IMR-90 (cell line): ENCODE data around the gene MECR. TPM values are rescaled to one million over a fixed set of nuclear protein-coding genes. Genes with fewer than 3 reads are reported as not detected.

Experiments
- ATAC-seq: fragments of 200-7000 bp; cut with Tn5 transposase; 2 replicates; pipeline ENCODE4 v1.9.1; 2020; ENCODE audit warnings: low read depth, mild to moderate bottlenecking, moderate library complexity
- BruUV-seq: library from RNA; stranded (reverse); fragments of 400-500 nt; replicated peaks from 2 replicates; lab custom pipeline; 2021; lab: Mats Ljungman, UMichigan
- CTCF ChIA-PET: fragments of 300-600 bp; formaldehyde crosslinking; extraction: SDS; loops from one replicate; lab custom pipeline; 2021; ENCODE audit warnings: antibody characterized with exemption; lab: Yijun Ruan, JAX
- POLR2A ChIA-PET: fragments of 300-600 bp; sonication (Branson Sonifier 250); formaldehyde crosslinking; loops from one replicate; lab custom pipeline; 2022; ENCODE audit warnings: antibody characterized with exemption; ENCODE audit not compliant: unreplicated experiment; lab: Charles Lee
- DNase-seq: peaks from one replicate; pipeline ENCODE4 v3.0.0; 2013
- H2AFZ ChIP-seq: replicated peaks from 2 replicates; pipeline ENCODE3; 2013; ENCODE audit warnings: low read length, mild to moderate bottlenecking; ENCODE audit not compliant: poor library complexity
- H2AK5ac ChIP-seq: 2 replicates; pipeline ENCODE4 v1.6.1; 2013; ENCODE audit warnings: low read depth, low read length, inconsistent platforms
- H2AK9ac ChIP-seq: replicated peaks from 2 replicates; pipeline ENCODE3; 2013; ENCODE audit warnings: mild to moderate bottlenecking, low read depth, low read length, moderate library complexity; ENCODE audit not compliant: poor library complexity
- H2BK120ac ChIP-seq: 2 replicates; pipeline ENCODE4 v1.6.1; 2013; ENCODE audit warnings: low read depth, low read length, inconsistent platforms
- H2BK15ac ChIP-seq: 3 replicates; pipeline ENCODE4 v1.6.1; 2013; ENCODE audit warnings: low read depth, low read length, inconsistent platforms
- H2BK20ac ChIP-seq: 2 replicates; pipeline ENCODE4 v1.6.1; 2013; ENCODE audit warnings: low read depth, mild to moderate bottlenecking, inconsistent platforms, low read length, moderate library complexity
- H2BK5ac ChIP-seq: 2 replicates; pipeline ENCODE4 v1.6.1; 2013; ENCODE audit warnings: mild to moderate bottlenecking, low read depth, low read length, inconsistent platforms; ENCODE audit not compliant: poor library complexity, severe bottlenecking
- H3K14ac ChIP-seq: replicated peaks from 2 replicates; pipeline ENCODE4 v1.6.1; 2013; ENCODE audit warnings: low read depth, low read length, inconsistent platforms
- H3K18ac ChIP-seq: 2 replicates; pipeline ENCODE4 v1.6.1; 2013; ENCODE audit warnings: low read depth, low read length, control low read depth
- H3K23ac ChIP-seq: 2 replicates; pipeline ENCODE4 v1.6.1; 2013; ENCODE audit warnings: low read depth, low read length, inconsistent platforms
- H3K27ac ChIP-seq: 2 replicates; pipeline ENCODE4 v1.5.1; 2013; ENCODE audit warnings: mild to moderate bottlenecking, control low read depth, low read length; ENCODE audit not compliant: insufficient read depth
- H3K27me3 ChIP-seq: 2 replicates; pipeline ENCODE4 v1.6.1; 2013; ENCODE audit warnings: low read length; ENCODE audit not compliant: control insufficient read depth, insufficient read depth
- H3K36me3 ChIP-seq: 2 replicates; pipeline ENCODE4 v1.6.1; 2013; ENCODE audit warnings: low read length, mixed read lengths; ENCODE audit not compliant: control insufficient read depth, insufficient read depth
- H3K4ac ChIP-seq: 2 replicates; pipeline ENCODE4 v1.6.1; 2013; ENCODE audit warnings: low read depth, low read length, inconsistent platforms
- H3K4me1 ChIP-seq: 2 replicates; pipeline ENCODE4 v1.6.1; 2013; ENCODE audit warnings: low read length, mixed read lengths; ENCODE audit not compliant: control insufficient read depth, insufficient read depth
- H3K4me2 ChIP-seq: 2 replicates; pipeline ENCODE4 v1.6.1; 2013; ENCODE audit warnings: low read depth, mild to moderate bottlenecking, control low read depth, low read length, moderate library complexity
- H3K4me3 ChIP-seq: 2 replicates; pipeline ENCODE4 v1.5.1; 2013; ENCODE audit warnings: low read depth, mild to moderate bottlenecking, control low read depth, low read length, moderate library complexity; ENCODE audit not compliant: insufficient read depth
- H3K56ac ChIP-seq: 2 replicates; pipeline ENCODE4 v1.6.1; 2013; ENCODE audit warnings: low read length, inconsistent platforms; ENCODE audit not compliant: insufficient read depth; ENCODE audit errors: extremely low read depth
- H3K79me1 ChIP-seq, 2 experiments: 2 replicates each; pipeline ENCODE4 v1.6.1; 2013; ENCODE audit warnings: low read length in 2 of 2, inconsistent platforms in 1 of 2, low read depth in 1 of 2
- H3K9ac ChIP-seq: 2 replicates; pipeline ENCODE4 v1.6.1; 2013; ENCODE audit warnings: low read depth, low read length, control low read depth
- H3K9me1 ChIP-seq: 2 replicates; pipeline ENCODE4 v1.6.1; 2013; ENCODE audit warnings: low read length, inconsistent platforms; ENCODE audit not compliant: insufficient read depth
- H3K9me3 ChIP-seq: 2 replicates; pipeline ENCODE4 v1.6.1; 2013; ENCODE audit warnings: low read length; ENCODE audit not compliant: control insufficient read depth, insufficient read depth
- H4K20me1 ChIP-seq: 2 replicates; pipeline ENCODE4 v1.6.1; 2013; ENCODE audit warnings: low read length, inconsistent platforms; ENCODE audit not compliant: insufficient read depth
- H4K5ac ChIP-seq: 2 replicates; pipeline ENCODE4 v1.6.1; 2013; ENCODE audit warnings: mild to moderate bottlenecking, low read depth, low read length, control low read depth
- H4K8ac ChIP-seq, 2 experiments: 2 replicates each; pipeline ENCODE4 v1.6.1; 2013; ENCODE audit warnings: low read depth in 2 of 2, low read length in 2 of 2, control low read depth in 1 of 2, inconsistent platforms in 1 of 2
- H4K91ac ChIP-seq: 2 replicates; pipeline ENCODE4 v1.6.1; 2013; ENCODE audit warnings: low read depth, low read length, inconsistent platforms; ENCODE audit not compliant: insufficient read depth
- BHLHE40 ChIP-seq: fragments of 150-350 bp; IDR thresholded peaks from 2 replicates; pipeline ENCODE4 v1.6.1; 2016; ENCODE audit warnings: mild to moderate bottlenecking, low read depth, low read length
- CEBPB ChIP-seq: IDR thresholded peaks from 2 replicates; pipeline ENCODE4 v1.6.1; 2012; ENCODE audit warnings: low read depth, low read length, improper control_type of control experiment
- CHD1 ChIP-seq: IDR thresholded peaks from 2 replicates; pipeline ENCODE4 v1.6.1; 2012; ENCODE audit warnings: low read depth, low read length, improper control_type of control experiment
- FOS ChIP-seq: fragments of 150-350 bp; IDR thresholded peaks from 2 replicates; pipeline ENCODE4 v1.6.1; 2016; ENCODE audit warnings: low read depth, low read length
- MAFK ChIP-seq: IDR thresholded peaks from 2 replicates; pipeline ENCODE4 v1.6.1; 2012; ENCODE audit warnings: low read depth, low read length, improper control_type of control experiment
- MAZ ChIP-seq: IDR thresholded peaks from 2 replicates; pipeline ENCODE4 v1.6.1; 2012; ENCODE audit warnings: low read depth, mild to moderate bottlenecking, low read length, improper control_type of control experiment, moderate library complexity, borderline replicate concordance
- MXI1 ChIP-seq: IDR thresholded peaks from 2 replicates; pipeline ENCODE4 v1.6.1; 2012; ENCODE audit warnings: low read depth, mild to moderate bottlenecking, low read length, moderate library complexity, borderline replicate concordance
- NFE2L2 ChIP-seq: fragments of 150-350 bp; IDR thresholded peaks from 2 replicates; pipeline ENCODE4 v1.6.1; 2016; ENCODE audit warnings: low read depth, mild to moderate bottlenecking, low read length
- POLR2A ChIP-seq: IDR thresholded peaks from 2 replicates; pipeline ENCODE4 v1.6.1; 2012; ENCODE audit warnings: mild to moderate bottlenecking, low read depth, low read length
- RAD21 ChIP-seq: IDR thresholded peaks from 2 replicates; pipeline ENCODE4 v1.6.1; 2012; ENCODE audit warnings: low read length, improper control_type of control experiment
- RCOR1 ChIP-seq: IDR thresholded peaks from 2 replicates; pipeline ENCODE4 v1.6.1; 2012; ENCODE audit warnings: mild to moderate bottlenecking, low read length, improper control_type of control experiment; ENCODE audit not compliant: insufficient replicate concordance
- RFX5 ChIP-seq: IDR thresholded peaks from 2 replicates; pipeline ENCODE4 v1.8.0; 2012; ENCODE audit warnings: low read depth, mild to moderate bottlenecking, low read length, moderate library complexity
- SMC3 ChIP-seq: fragments of 150-350 bp; IDR thresholded peaks from 2 replicates; pipeline ENCODE4 v1.6.1; 2016; ENCODE audit warnings: low read depth, mild to moderate bottlenecking, antibody characterized with exemption, low read length, moderate library complexity
- WGBS, 2 experiments: methylation state at CpG; one replicate each; pipeline versions ENCODE4 v1.1.5 to v1.1.7; 2013; ENCODE audit warnings: missing lambda C conversion rate in 2 of 2; ENCODE audit not compliant: insufficient read length in 1 of 2; ENCODE audit errors: extremely low coverage in 2 of 2; 5-methylcytosine and 5-hydroxymethylcytosine counted together
- dilution Hi-C: fragments of 300-500 bp; cut with HindIII; formaldehyde crosslinking; loops from one replicate; pipeline ENCODE4 v1.14.3; 2018; ENCODE audit warnings: low sequenced_read_pairs; ENCODE audit not compliant: unreplicated experiment
- in situ Hi-C: fragments of 300-500 bp; cut with MboI; formaldehyde crosslinking; loops from 3 replicates; pipeline ENCODE4 v1.14.3; 2019; ENCODE audit warnings: low sequenced_read_pairs, inconsistent platforms, mixed read lengths
- intact Hi-C: fragments of 100-400 bp; cut with micrococcal nuclease; formaldehyde crosslinking; loops from 2 replicates; pipeline ENCODE4 v1.10.0; 2022
- polyA plus RNA-seq, 3 experiments: library from polyadenylated mRNA; depleted of rRNA; stranded (reverse); fragments of >200 nt; gene quantifications; 2 replicates each; pipeline ENCODE4 v1.2.3, GENCODE V29; 2012; ENCODE audit warnings: low replicate concordance in 1 of 3
- total RNA-seq: library from RNA; depleted of rRNA; stranded (reverse); fragments of >200 nt; gene quantifications from 2 replicates; pipeline ENCODE4 v1.2.3, GENCODE V29; 2012
- TF ChIP-seq, protein P1 (sequence below): fragments of 150-350 bp; IDR thresholded peaks from 2 replicates; pipeline ENCODE4 v1.6.1; 2016; ENCODE audit warnings: low read depth, mild to moderate bottlenecking, low read length, moderate library complexity, borderline replicate concordance
- TF ChIP-seq, protein P2 (sequence below): fragments of 150-350 bp; IDR thresholded peaks from 2 replicates; pipeline ENCODE4 v1.6.1; 2017; ENCODE audit warnings: mild to moderate bottlenecking, antibody characterized with exemption, low read length, low read depth
- TF ChIP-seq, protein P3 (sequence below): conservative IDR thresholded peaks from 2 replicates; pipeline ENCODE4 v1.5.1; 2012; ENCODE audit warnings: mild to moderate bottlenecking, low read depth, low read length, improper control_type of control experiment

Gene MECR
- total and polyA plus RNA-seq, 2 of the 4 experiments (the other 2 are of a cell fraction): 20.3 to 24.8 TPM

DNA sequence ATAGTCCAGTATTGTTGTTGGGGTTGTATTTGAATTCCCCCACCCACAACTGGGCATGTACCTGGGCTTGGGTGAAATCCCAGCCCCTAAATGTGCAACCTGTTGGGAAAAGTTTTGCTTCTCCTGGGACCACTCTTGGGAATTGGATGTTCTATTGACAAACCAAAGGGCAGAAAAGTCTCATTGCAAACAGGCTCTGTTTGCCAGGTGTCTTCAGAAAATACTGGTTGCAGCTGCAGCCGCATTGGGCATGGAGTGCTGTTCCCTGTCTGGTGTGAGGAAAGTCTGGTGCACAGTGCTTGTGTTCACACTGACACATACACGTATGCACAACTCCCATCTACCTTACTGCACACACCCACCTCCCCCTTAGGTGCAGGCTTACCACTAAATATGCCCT is 17.7 kb upstream of the MECR start:
- Histone ChIP-seq H2AK9ac (peak overlapping the region; percentile 29), H4K91ac (no peak overlapping the region), H3K9me1 (peaks cover 13% of the 10 kb centered on the region), H3K9me3 (no peaks in the 10 kb centered on the region), H3K4me3 (no peak overlapping the region), H4K8ac (no peak overlapping the region), H3K14ac (no peak overlapping the region), H2AK5ac (no peak overlapping the region; the same call in 1 of the 2 replicates), H3K9ac (no peak overlapping the region), H3K4me1 (peaks cover 11% of the 10 kb centered on the region), H2AFZ (no peak overlapping the region), H3K79me1 (peaks cover 0 to 12% of the 10 kb centered on the region in 2 experiments; a peak in 1 of 4 replicates), H2BK20ac (no peak overlapping the region), H3K36me3 (no peaks in the 10 kb centered on the region), H3K27me3 (no peaks in the 10 kb centered on the region), H2BK15ac (no peak overlapping the region), H3K4ac (no peak overlapping the region), H3K27ac (no peak overlapping the region), H3K56ac (no peak overlapping the region), H3K18ac (no peak overlapping the region), H2BK120ac (no peak overlapping the region; the same call in 1 of the 2 replicates), H2BK5ac (no peak overlapping the region), H3K23ac (no peak overlapping the region), H4K20me1 (no peaks in the 10 kb centered on the region), H4K5ac (no peak overlapping the region), H3K4me2 (no peak overlapping the region)
- BruUV-seq: no TSS peak
- in situ Hi-C loops: loop anchor here (10.0 kb wide), 5 partner anchors 136 to 1136 kb away; no protein-coding TSS in a partner anchor
- POLR2A ChIA-PET: no interaction called here
- intact Hi-C loops: loop anchor here (5.0 kb wide), 2 partner anchors 94 to 149 kb away; no protein-coding TSS in a partner anchor
- ATAC-seq (no peak), DNase-seq (no peak)
- no CpG with 5 or more reads among the region's 2 CpGs for WGBS, 2 experiments
- dilution Hi-C loops: no loop called here
- TF ChIP-seq FOS (no peak), CEBPB (no peak), POLR2A (no peak), NFE2L2 (no peak), RAD21 (no peak), RCOR1 (no peak), MAFK (no peak), MXI1 (no peak), BHLHE40 (no peak), RFX5 (no peak), CHD1 (no peak), MAZ (no peak), SMC3 (no peak)
- TF ChIP-seq, protein P1, sequence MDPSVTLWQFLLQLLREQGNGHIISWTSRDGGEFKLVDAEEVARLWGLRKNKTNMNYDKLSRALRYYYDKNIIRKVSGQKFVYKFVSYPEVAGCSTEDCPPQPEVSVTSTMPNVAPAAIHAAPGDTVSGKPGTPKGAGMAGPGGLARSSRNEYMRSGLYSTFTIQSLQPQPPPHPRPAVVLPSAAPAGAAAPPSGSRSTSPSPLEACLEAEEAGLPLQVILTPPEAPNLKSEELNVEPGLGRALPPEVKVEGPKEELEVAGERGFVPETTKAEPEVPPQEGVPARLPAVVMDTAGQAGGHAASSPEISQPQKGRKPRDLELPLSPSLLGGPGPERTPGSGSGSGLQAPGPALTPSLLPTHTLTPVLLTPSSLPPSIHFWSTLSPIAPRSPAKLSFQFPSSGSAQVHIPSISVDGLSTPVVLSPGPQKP: no peak
- TF ChIP-seq, protein P2, sequence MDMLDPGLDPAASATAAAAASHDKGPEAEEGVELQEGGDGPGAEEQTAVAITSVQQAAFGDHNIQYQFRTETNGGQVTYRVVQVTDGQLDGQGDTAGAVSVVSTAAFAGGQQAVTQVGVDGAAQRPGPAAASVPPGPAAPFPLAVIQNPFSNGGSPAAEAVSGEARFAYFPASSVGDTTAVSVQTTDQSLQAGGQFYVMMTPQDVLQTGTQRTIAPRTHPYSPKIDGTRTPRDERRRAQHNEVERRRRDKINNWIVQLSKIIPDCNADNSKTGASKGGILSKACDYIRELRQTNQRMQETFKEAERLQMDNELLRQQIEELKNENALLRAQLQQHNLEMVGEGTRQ: no peak
- TF ChIP-seq, protein P3, sequence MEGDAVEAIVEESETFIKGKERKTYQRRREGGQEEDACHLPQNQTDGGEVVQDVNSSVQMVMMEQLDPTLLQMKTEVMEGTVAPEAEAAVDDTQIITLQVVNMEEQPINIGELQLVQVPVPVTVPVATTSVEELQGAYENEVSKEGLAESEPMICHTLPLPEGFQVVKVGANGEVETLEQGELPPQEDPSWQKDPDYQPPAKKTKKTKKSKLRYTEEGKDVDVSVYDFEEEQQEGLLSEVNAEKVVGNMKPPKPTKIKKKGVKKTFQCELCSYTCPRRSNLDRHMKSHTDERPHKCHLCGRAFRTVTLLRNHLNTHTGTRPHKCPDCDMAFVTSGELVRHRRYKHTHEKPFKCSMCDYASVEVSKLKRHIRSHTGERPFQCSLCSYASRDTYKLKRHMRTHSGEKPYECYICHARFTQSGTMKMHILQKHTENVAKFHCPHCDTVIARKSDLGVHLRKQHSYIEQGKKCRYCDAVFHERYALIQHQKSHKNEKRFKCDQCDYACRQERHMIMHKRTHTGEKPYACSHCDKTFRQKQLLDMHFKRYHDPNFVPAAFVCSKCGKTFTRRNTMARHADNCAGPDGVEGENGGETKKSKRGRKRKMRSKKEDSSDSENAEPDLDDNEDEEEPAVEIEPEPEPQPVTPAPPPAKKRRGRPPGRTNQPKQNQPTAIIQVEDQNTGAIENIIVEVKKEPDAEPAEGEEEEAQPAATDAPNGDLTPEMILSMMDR: no peak
- CTCF ChIA-PET: no interaction called here
